SK-N-SH treated with all-trans-retinoic acid at 6 μM for 48 hours (cell line): Measurements from ENCODE around the gene RENBP.

ENCODE experiments used
- ATAC-seq: fragments of 200-7000 bp; cut with Tn5 transposase; 3 replicates; pipeline ENCODE4 v1.9.1; 2020; ENCODE audit warnings: mild to moderate bottlenecking, moderate library complexity
- ARNTL ChIP-seq: fragments of 450-650 bp; formaldehyde crosslinking; IDR thresholded peaks from 2 replicates; pipeline ENCODE4 v1.5.0; 2020; ENCODE audit warnings: low read depth, mild to moderate bottlenecking, moderate library complexity, borderline replicate concordance
- BACH2 ChIP-seq: fragments of 250-450 bp; sonication (Bioruptor Pico); IDR thresholded peaks from 2 replicates; pipeline ENCODE4 v1.9.0; 2021; ENCODE audit warnings: mild to moderate bottlenecking, borderline replicate concordance
- CSRNP3 ChIP-seq: fragments of 250-450 bp; sonication (Bioruptor Pico); IDR thresholded peaks from 2 replicates; pipeline ENCODE4 v1.5.1; 2021; ENCODE audit warnings: mild to moderate bottlenecking, moderate library complexity
- ESRRG ChIP-seq: fragments of 250-450 bp; sonication (Bioruptor Pico); IDR thresholded peaks from 2 replicates; pipeline ENCODE4 v1.6.1; 2021; ENCODE audit warnings: mild to moderate bottlenecking
- GLIS3 ChIP-seq: fragments of 250-450 bp; sonication (Bioruptor Pico); IDR thresholded peaks from 2 replicates; pipeline ENCODE4 v1.5.0; 2020; ENCODE audit warnings: mild to moderate bottlenecking, moderate library complexity
- ISL1 ChIP-seq: fragments of 250-450 bp; sonication (Bioruptor Pico); IDR thresholded peaks from 2 replicates; pipeline ENCODE4 v2.1.2; 2022; ENCODE audit warnings: mild to moderate bottlenecking, moderate library complexity
- OSR1 ChIP-seq: fragments of 250-450 bp; sonication (Bioruptor Pico); IDR thresholded peaks from 2 replicates; pipeline ENCODE4 v1.8.0; 2022; ENCODE audit warnings: moderate library complexity, mild to moderate bottlenecking, inconsistent platforms
- PATZ1 ChIP-seq: fragments of 250-450 bp; sonication (Bioruptor Pico); IDR thresholded peaks from 2 replicates; pipeline ENCODE4 v1.8.0; 2020; ENCODE audit warnings: mild to moderate bottlenecking, moderate library complexity, borderline replicate concordance
- POU6F1 ChIP-seq: fragments of 250-450 bp; sonication (Bioruptor Pico); IDR thresholded peaks from 2 replicates; pipeline ENCODE4 v1.8.0; 2021; ENCODE audit warnings: low read depth, mild to moderate bottlenecking, moderate library complexity, borderline replicate concordance
- PPARA ChIP-seq: fragments of 250-450 bp; sonication (Bioruptor Pico); IDR thresholded peaks from 2 replicates; pipeline ENCODE4 v1.5.0; 2020; ENCODE audit warnings: mild to moderate bottlenecking, borderline replicate concordance
- TCF4 ChIP-seq: fragments of 250-450 bp; sonication (Bioruptor Pico); IDR thresholded peaks from 2 replicates; pipeline ENCODE4 v1.8.0; 2021; ENCODE audit warnings: mild to moderate bottlenecking, moderate library complexity, borderline replicate concordance
- TOX ChIP-seq: fragments of 250-450 bp; sonication (Bioruptor Pico); IDR thresholded peaks from 2 replicates; pipeline ENCODE4 v1.8.0; 2021; ENCODE audit warnings: mild to moderate bottlenecking, moderate library complexity, borderline replicate concordance
- TSHZ2 ChIP-seq: fragments of 250-450 bp; sonication (Bioruptor Pico); IDR thresholded peaks from 2 replicates; pipeline ENCODE4 v1.5.0; 2020; ENCODE audit warnings: mild to moderate bottlenecking, moderate library complexity
- ZC3H10 ChIP-seq: fragments of 250-450 bp; sonication (Bioruptor Pico); IDR thresholded peaks from 2 replicates; pipeline ENCODE4 v1.5.1; 2021; ENCODE audit warnings: mild to moderate bottlenecking, moderate library complexity
- ZFP30 ChIP-seq: fragments of 450-650 bp; formaldehyde crosslinking; IDR thresholded peaks from 2 replicates; pipeline ENCODE4 v1.5.0; 2022; ENCODE audit warnings: mild to moderate bottlenecking, moderate library complexity
- ZNF565 ChIP-seq: fragments of 450-650 bp; formaldehyde crosslinking; conservative IDR thresholded peaks from 2 replicates; pipeline ENCODE4 v1.5.0; 2020; ENCODE audit warnings: low read depth, mild to moderate bottlenecking, moderate library complexity
- ZNF8 ChIP-seq: fragments of 450-650 bp; formaldehyde crosslinking; IDR thresholded peaks from 2 replicates; pipeline ENCODE4 v1.5.0; 2020; ENCODE audit warnings: mild to moderate bottlenecking, moderate library complexity

Gene RENBP

GRCh38 chrX:153909024-153909979 is 35.1 kb downstream of the RENBP start:
- no peak for TF ChIP-seq ARNTL (CRISPR knock-in tag)
- no peak for TF ChIP-seq TCF4 (CRISPR knock-in tag)
- no peak for TF ChIP-seq BACH2
- no peak for TF ChIP-seq ESRRG
- TF ChIP-seq POU6F1 (CRISPR knock-in tag) = no peak
- no peak for TF ChIP-seq PATZ1
- TF ChIP-seq, all 23 proteins: peak for 0
- ATAC-seq = peak; percentile 29

- ATAC-seq = no peak
- no peak for TF ChIP-seq ZNF8 (CRISPR knock-in tag)
- TF ChIP-seq POU6F1 (CRISPR knock-in tag) = no peak
- no peak for TF ChIP-seq ZC3H10 (CRISPR knock-in tag)
- no peak for TF ChIP-seq GLIS3 (CRISPR knock-in tag)
- no peak for TF ChIP-seq PPARA
- TF ChIP-seq TOX (CRISPR knock-in tag) = no peak
Measured at GRCh38 chrX:153908219-153908860, 36.1 kb downstream of the RENBP start.

GRCh38 chrX:153907456-153907855 is 37.0 kb downstream of the RENBP start:
- TF ChIP-seq TOX (CRISPR knock-in tag) (no peak), TCF4 (CRISPR knock-in tag) (no peak), TSHZ2 (CRISPR knock-in tag) (no peak), ARNTL (CRISPR knock-in tag) (no peak), GLIS3 (CRISPR knock-in tag) (no peak), ZNF8 (CRISPR knock-in tag) (no peak), ZC3H10 (CRISPR knock-in tag) (no peak), CSRNP3 (CRISPR knock-in tag) (no peak), ISL1 (no peak), ZFP30 (CRISPR knock-in tag) (no peak), PATZ1 (no peak), OSR1 (no peak), PPARA (no peak), ZNF565 (CRISPR knock-in tag) (no peak), POU6F1 (CRISPR knock-in tag) (no peak)

More at GRCh38 chrX:153907456-153907855, 37.0 kb downstream of the RENBP start:
- no peak for ATAC-seq
